HCT116 (cell line): Measurements from ENCODE around the gene ARNT2. TPM values are rescaled to one million over a fixed set of nuclear protein-coding genes. Genes with fewer than 3 reads are reported as not detected.

Source experiments
- ATAC-seq: fragments of 200-7000 bp; cut with Tn5 transposase; 2 replicates; pipeline ENCODE4 v1.9.1; 2020; ENCODE audit warnings: mild to moderate bottlenecking, moderate library complexity
- BruUV-seq: library from RNA; stranded (reverse); fragments of 400-500 nt; replicated peaks from 2 replicates; lab custom pipeline; 2021; lab: Mats Ljungman, UMichigan
- CTCF ChIA-PET: fragments of 300-600 bp; sonication (Branson Sonifier 250); formaldehyde crosslinking; loops from one replicate; lab custom pipeline; 2021; ENCODE audit warnings: antibody characterized with exemption; lab: Charles Lee
- POLR2A ChIA-PET: fragments of 300-600, 350-600 bp; sonication (Branson Sonifier 250); formaldehyde crosslinking; loops from one replicate; lab custom pipeline; 2021; ENCODE audit warnings: antibody characterized with exemption; lab: Charles Lee
- RAD21 ChIA-PET, 2 experiments: fragments of 300-600 bp; sonication (Branson Sonifier 250); formaldehyde crosslinking; loops; one replicate each; lab custom pipeline; 2023; ENCODE audit warnings: low total read pairs in 2 of 2; ENCODE audit not compliant: uncharacterized antibody in 2 of 2, unreplicated experiment in 2 of 2, low non-redundant PET in 1 of 2; lab: Charles Lee
- DNase-seq: peaks from one replicate; pipeline ENCODE4 v3.0.0-alpha.2; 2010; ENCODE audit warnings: low read depth, low spot score
- H2AFZ ChIP-seq: fragments of 200-600 bp; shearing (Covaris generic), sonication (generic); 2 replicates; pipeline ENCODE4 v1.6.1; 2017; ENCODE audit warnings: low read depth, mixed run types, mixed read lengths, antibody characterized with exemption, low read length; ENCODE audit not compliant: poor library complexity, severe bottlenecking
- H3K27ac ChIP-seq: 2 replicates; pipeline ENCODE4 v1.5.1; 2012; ENCODE audit warnings: low read depth, low read length
- H3K27me3 ChIP-seq: fragments of 200-600 bp; sonication (generic); 2 replicates; pipeline ENCODE4 v1.6.1; 2016; ENCODE audit warnings: mixed run types, low read length, mixed read lengths; ENCODE audit not compliant: insufficient read depth
- H3K36me3 ChIP-seq, 2 experiments: fragments of 200-500 bp in 1 of 2; fragments of 200-600 bp in 1 of 2; sonication (Bioruptor generic) in 1 of 2; sonication (generic) in 1 of 2; 2 replicates each; pipeline versions ENCODE4 v1.5.1 to v1.6.1; 2014 to 2016; ENCODE audit warnings: low read length in 2 of 2, inconsistent platforms in 1 of 2, mixed read lengths in 1 of 2, mixed run types in 1 of 2; ENCODE audit not compliant: insufficient read depth in 2 of 2, control insufficient read depth in 1 of 2
- H3K4me1 ChIP-seq, 2 experiments: fragments of 200-600 bp in 1 of 2; sonication (generic) in 1 of 2; 2 replicates each; pipeline versions ENCODE4 v1.5.1 to v1.6.1; 2012 to 2017; ENCODE audit warnings: low read length in 2 of 2, inconsistent platforms in 1 of 2, mild to moderate bottlenecking in 1 of 2, mixed read lengths in 1 of 2, mixed run types in 1 of 2, moderate library complexity in 1 of 2; ENCODE audit not compliant: insufficient read depth in 2 of 2, control insufficient read depth in 1 of 2
- H3K4me2 ChIP-seq: fragments of 200-600 bp; sonication (generic); 2 replicates; pipeline ENCODE4 v1.6.1; 2017; ENCODE audit warnings: mixed run types, low read length, mixed read lengths
- H3K4me3 ChIP-seq, 2 experiments: fragments of 200-600 bp in 1 of 2; sonication (generic) in 1 of 2; replicated peaks in 1 of 2; 2 replicates each; pipeline ENCODE4 v1.5.1; 2011 to 2016; ENCODE audit warnings: low read length in 2 of 2, control low read depth in 1 of 2, low read depth in 1 of 2, mild to moderate bottlenecking in 1 of 2, mixed read lengths in 1 of 2, mixed run types in 1 of 2
- H3K79me2 ChIP-seq: fragments of 200-600 bp; sonication (generic); 2 replicates; pipeline ENCODE4 v1.6.1; 2017; ENCODE audit warnings: mild to moderate bottlenecking, mixed run types, low read length, moderate library complexity, mixed read lengths; ENCODE audit not compliant: insufficient read depth
- H3K9ac ChIP-seq: fragments of 200-600 bp; sonication (generic); 2 replicates; pipeline ENCODE4 v1.6.1; 2016; ENCODE audit warnings: low read length, mixed read lengths
- H3K9me2 ChIP-seq: fragments of 200-600 bp; sonication (generic), shearing (Covaris generic); 2 replicates; pipeline ENCODE4 v1.6.1; 2017; ENCODE audit warnings: mixed run types, mild to moderate bottlenecking, moderate library complexity; ENCODE audit not compliant: insufficient read depth
- H3K9me3 ChIP-seq, 2 experiments: fragments of 200-500 bp in 1 of 2; fragments of 200-600 bp in 1 of 2; sonication (Bioruptor generic) in 1 of 2; sonication (generic) in 1 of 2; 2 replicates each; pipeline ENCODE4 v1.6.1; 2014 to 2017; ENCODE audit warnings: low read length in 2 of 2, mixed read lengths in 2 of 2, inconsistent platforms in 1 of 2, low read depth in 1 of 2, mild to moderate bottlenecking in 1 of 2, mixed run types in 1 of 2, moderate library complexity in 1 of 2; ENCODE audit not compliant: control insufficient read depth in 1 of 2, insufficient read depth in 1 of 2
- H4K20me1 ChIP-seq: fragments of 200-600 bp; sonication (generic), shearing (Covaris generic); 2 replicates; pipeline ENCODE4 v1.6.1; 2017; ENCODE audit warnings: mixed run types, mild to moderate bottlenecking, moderate library complexity; ENCODE audit not compliant: insufficient read depth
- ELF1 ChIP-seq: IDR thresholded peaks from 2 replicates; pipeline ENCODE4 v1.6.1; 2012; ENCODE audit warnings: low read depth, borderline replicate concordance
- EZH2phosphoT487 ChIP-seq: fragments of 200-600 bp; IDR thresholded peaks from 2 replicates; pipeline ENCODE4 v1.6.1; 2018; ENCODE audit warnings: antibody characterized with exemption, borderline replicate concordance
- JUND ChIP-seq: IDR thresholded peaks from 2 replicates; pipeline ENCODE4 v1.6.1; 2012
- POLR2A ChIP-seq: IDR thresholded peaks from 2 replicates; pipeline ENCODE4 v1.7.0; 2011; ENCODE audit warnings: borderline replicate concordance; ENCODE audit not compliant: insufficient read depth, insufficient read length; ENCODE audit errors: extremely low read depth
- POLR2AphosphoS5 ChIP-seq: IDR thresholded peaks from 2 replicates; pipeline ENCODE4 v1.6.1; 2011; ENCODE audit warnings: mild to moderate bottlenecking, low read depth, low read length, moderate library complexity
- SRF ChIP-seq: IDR thresholded peaks from 2 replicates; pipeline ENCODE4 v1.6.1; 2012; ENCODE audit warnings: low read depth
- ZFX ChIP-seq: fragments of 450-650 bp; IDR thresholded peaks from 2 replicates; pipeline ENCODE4 v1.6.1; 2017
- ZNF274 ChIP-seq: fragments of 200-500 bp; sonication (Bioruptor generic); IDR thresholded peaks from 2 replicates; pipeline ENCODE4 v1.6.1; 2014; ENCODE audit warnings: mild to moderate bottlenecking, low read depth, low read length, inconsistent platforms
- intact Hi-C: fragments of 100-400 bp; cut with micrococcal nuclease; formaldehyde crosslinking; loops from 2 replicates; pipeline ENCODE4 v1.10.0; 2022
- total RNA-seq: library from RNA; stranded (reverse); gene quantifications from one replicate; pipeline ENCODE4 v1.2.1, GENCODE V29; 2021; ENCODE audit not compliant: unreplicated experiment
- TF ChIP-seq, protein P1 (sequence below): IDR thresholded peaks from 2 replicates; pipeline ENCODE4 v1.6.1; 2011; ENCODE audit warnings: mild to moderate bottlenecking, low read length, moderate library complexity; ENCODE audit not compliant: insufficient replicate concordance; ENCODE audit errors: extremely low read depth

ARNT2 gene
- total RNA-seq, 1 experiment from 2014 or later = 3.0 TPM

DNA sequence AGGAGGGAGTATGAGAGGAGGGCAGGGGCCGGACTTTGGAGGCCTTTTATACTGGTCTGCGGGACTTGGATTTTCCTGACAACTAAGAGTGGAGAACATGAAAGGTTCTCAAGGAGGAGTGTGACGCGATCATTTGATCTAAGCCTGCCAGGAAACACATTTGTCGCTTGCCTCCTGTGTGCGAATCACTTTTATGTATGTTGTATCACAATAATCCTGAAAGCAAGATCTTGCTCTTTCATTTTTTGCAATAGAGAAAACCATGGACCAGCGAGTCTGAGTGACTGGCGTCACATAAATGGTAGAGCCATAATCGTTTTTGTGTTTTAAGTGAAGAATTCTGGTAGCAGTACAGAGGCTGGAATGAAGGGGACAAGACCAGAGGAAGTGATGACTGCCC lies 100.7 kb downstream of the ARNT2 start:
- Histone ChIP-seq H3K4me1 (no peaks in the 10 kb centered on the region), H3K9me3 (no peaks in the 10 kb centered on the region), H3K9me2 (no peaks in the 10 kb centered on the region), H3K4me3 (no peak overlapping the region), H3K27ac (no peak overlapping the region), H3K79me2 (no peaks in the 10 kb centered on the region), H3K36me3 (no peaks in the 10 kb centered on the region), H3K9ac (no peak overlapping the region), H3K27me3 (no peaks in the 10 kb centered on the region), H4K20me1 (no peaks in the 10 kb centered on the region), H3K4me2 (no peak overlapping the region), H2AFZ (no peak overlapping the region)
- DNase-seq (no peak), ATAC-seq (no peak)
- TF ChIP-seq ELF1 (no peak), POLR2A (no peak), SRF (no peak), ZFX (no peak), ZNF274 (no peak), JUND (no peak)
- TF ChIP-seq, protein P1, sequence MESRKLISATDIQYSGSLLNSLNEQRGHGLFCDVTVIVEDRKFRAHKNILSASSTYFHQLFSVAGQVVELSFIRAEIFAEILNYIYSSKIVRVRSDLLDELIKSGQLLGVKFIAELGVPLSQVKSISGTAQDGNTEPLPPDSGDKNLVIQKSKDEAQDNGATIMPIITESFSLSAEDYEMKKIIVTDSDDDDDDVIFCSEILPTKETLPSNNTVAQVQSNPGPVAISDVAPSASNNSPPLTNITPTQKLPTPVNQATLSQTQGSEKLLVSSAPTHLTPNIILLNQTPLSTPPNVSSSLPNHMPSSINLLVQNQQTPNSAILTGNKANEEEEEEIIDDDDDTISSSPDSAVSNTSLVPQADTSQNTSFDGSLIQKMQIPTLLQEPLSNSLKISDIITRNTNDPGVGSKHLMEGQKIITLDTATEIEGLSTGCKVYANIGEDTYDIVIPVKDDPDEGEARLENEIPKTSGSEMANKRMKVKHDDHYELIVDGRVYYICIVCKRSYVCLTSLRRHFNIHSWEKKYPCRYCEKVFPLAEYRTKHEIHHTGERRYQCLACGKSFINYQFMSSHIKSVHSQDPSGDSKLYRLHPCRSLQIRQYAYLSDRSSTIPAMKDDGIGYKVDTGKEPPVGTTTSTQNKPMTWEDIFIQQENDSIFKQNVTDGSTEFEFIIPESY = no peak
- no TSS peak for BruUV-seq
- RAD21 ChIA-PET = no interaction called here
- POLR2A ChIA-PET = no interaction called here
- intact Hi-C loops = no loop called here
- CTCF ChIA-PET = no interaction called here

DNA sequence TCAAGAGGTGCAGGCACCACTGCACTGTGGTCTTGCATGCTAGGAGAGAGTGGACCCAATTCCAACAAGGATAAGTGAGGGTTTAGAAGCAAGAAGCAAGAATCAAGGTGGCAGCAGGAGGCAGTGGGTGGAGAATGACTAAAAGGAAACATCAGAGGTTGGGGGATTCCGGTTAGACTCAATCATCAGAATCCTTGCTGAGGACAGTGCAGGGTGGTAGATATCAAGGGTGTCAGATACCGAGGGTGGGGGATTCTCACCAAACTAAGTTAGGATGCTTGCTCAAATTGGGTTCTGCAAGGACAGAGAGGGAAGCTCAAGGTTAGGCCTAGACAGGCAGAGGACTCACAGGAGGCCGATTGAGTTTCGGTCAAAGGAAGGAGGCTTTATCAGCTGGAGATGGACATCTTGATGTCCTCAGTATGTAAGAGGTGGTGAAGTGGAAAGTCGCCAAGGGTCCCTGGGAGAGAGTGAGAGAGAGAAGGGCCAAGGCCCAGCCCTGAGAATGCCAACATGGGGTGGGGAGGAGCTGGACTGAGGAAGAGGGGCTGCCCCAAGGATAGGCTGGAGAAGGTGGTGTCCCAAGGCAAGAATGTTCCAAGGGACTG lies 102.2 kb downstream of the ARNT2 start:
- no peaks in the 10 kb centered on the region for H3K4me1 ChIP-seq
- POLR2A ChIA-PET = no interaction called here
- no peaks in the 10 kb centered on the region for H3K36me3 ChIP-seq
- H3K27me3 ChIP-seq = no peaks in the 10 kb centered on the region
- RAD21 ChIA-PET = no interaction called here
- TF ChIP-seq POLR2A = no peak
- TF ChIP-seq JUND = no peak
- no peak for TF ChIP-seq POLR2AphosphoS5
- TF ChIP-seq EZH2phosphoT487 = no peak
- CTCF ChIA-PET = no interaction called here
- H3K9me2 ChIP-seq = no peaks in the 10 kb centered on the region
- H2AFZ ChIP-seq = no peak overlapping the region
- H3K9ac ChIP-seq = no peak overlapping the region
- no TSS peak for BruUV-seq
- no peaks in the 10 kb centered on the region for H3K9me3 ChIP-seq
- no peak for DNase-seq
- intact Hi-C loops = no loop called here
- no peak overlapping the region for H3K4me3 ChIP-seq
- H3K27ac ChIP-seq = no peak overlapping the region
- H4K20me1 ChIP-seq = no peaks in the 10 kb centered on the region
- H3K4me2 ChIP-seq = no peak overlapping the region
- H3K79me2 ChIP-seq = no peaks in the 10 kb centered on the region
- ATAC-seq = no peak
